ENCODE data around the gene RET.
"Not testable (repeated sequence)": the region's sequence is repeated elsewhere in the genome, so short reads cannot be mapped to it uniquely, and the experiment has no call there.

The RET gene

GRCh38 chr10:43079856-43080255, 3.0 kb downstream of the RET start:
- DNase-seq: peak; percentile 67 to 78

GRCh38 chr10:43082087-43082486, 5.2 kb downstream of the RET start:
- no peak for DNase-seq

GRCh38 chr10:43082746-43083145, 5.9 kb downstream of the RET start:
- DNase-seq: peak; percentile 88 to 90

GRCh38 chr10:43083764-43084163, 6.9 kb downstream of the RET start:
- DNase-seq: peak; percentile 95

- DNase-seq: no peak
Observed at GRCh38 chr10:43084812-43085211, 7.9 kb downstream of the RET start.

GRCh38 chr10:43086321-43086942, 9.6 kb downstream of the RET start:
- no peak for DNase-seq

GRCh38 chr10:43089519-43089918, 12.7 kb downstream of the RET start:
- no peak for DNase-seq

- no peak for DNase-seq
Observed at GRCh38 chr10:43090188-43090587, 13.3 kb downstream of the RET start.

GRCh38 chr10:43090664-43091063, 13.8 kb downstream of the RET start:
- DNase-seq: no peak

GRCh38 chr10:43091846-43092245, 15.0 kb downstream of the RET start:
- peak; percentile 94 to 95 for DNase-seq

GRCh38 chr10:43093423-43094076, 16.7 kb downstream of the RET start:
- DNase-seq: peak; percentile 82 to 86

- no peak for DNase-seq
Observed at GRCh38 chr10:43094085-43094484, 17.2 kb downstream of the RET start.

GRCh38 chr10:43099339-43099738, 22.5 kb downstream of the RET start:
- not testable (repeated sequence) for DNase-seq

GRCh38 chr10:43099928-43100327, 23.1 kb downstream of the RET start:
- DNase-seq: no peak

- DNase-seq: no peak
Observed at GRCh38 chr10:43100366-43100765, 23.5 kb downstream of the RET start.

GRCh38 chr10:43102063-43102828, 25.4 kb downstream of the RET start:
- no peak for DNase-seq

- peak; percentile 79 to 85 for DNase-seq
Observed at GRCh38 chr10:43105102-43105955, 28.5 kb downstream of the RET start.

- DNase-seq: no peak
Observed at GRCh38 chr10:43105956-43106229, 29.0 kb downstream of the RET start.

GRCh38 chr10:43106256-43107091, 29.6 kb downstream of the RET start:
- DNase-seq: no peak

- DNase-seq: no peak
Observed at GRCh38 chr10:43108951-43109350, 32.1 kb downstream of the RET start.

GRCh38 chr10:43109671-43110249, 32.9 kb downstream of the RET start:
- DNase-seq: no peak

All from Kasumi-1 (cell line).